HG03520 (cell line): Measurements from ENCODE around the gene NOD1.

Experiments used
- ATAC-seq: cut with Tn5 transposase; IDR thresholded peaks from one replicate; pipeline ENCODE4 v1.9.1; 2021; ENCODE audit warnings: mild to moderate bottlenecking, moderate library complexity; ENCODE audit not compliant: unreplicated experiment

Gene NOD1

DNA sequence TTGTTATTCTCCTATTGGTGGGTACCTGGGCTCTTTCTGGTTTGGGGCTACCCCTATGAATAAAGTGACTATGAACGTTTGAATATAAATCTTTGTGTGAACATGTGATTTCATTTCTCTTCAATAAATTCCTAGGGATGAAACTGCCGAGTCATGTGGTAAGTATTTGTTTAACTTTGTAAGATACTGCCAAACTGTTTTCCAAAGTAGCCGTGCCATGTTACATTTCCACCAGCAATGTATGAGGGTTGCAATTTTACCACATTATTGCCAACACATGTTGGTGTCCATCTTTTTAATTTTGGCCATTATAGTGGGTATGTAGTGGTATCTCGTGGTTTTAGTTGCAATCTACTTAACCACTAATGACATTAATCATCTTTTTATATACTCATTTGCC lies 99.5 kb downstream of the NOD1 start:
- no peak for ATAC-seq

- ATAC-seq, result no peak
Observed at GRCh38 chr7:30378275-30378674, 100.3 kb downstream of the NOD1 start.
